HG02798 (cell line): ENCODE measurements around the gene TSPAN14.
"Not testable (repeated sequence)": the region's sequence is repeated elsewhere in the genome, so short reads cannot be mapped to it uniquely, and the experiment has no call there.

ENCODE experiments used
- ATAC-seq: cut with Tn5 transposase; IDR thresholded peaks from one replicate; pipeline ENCODE4 v1.9.1; 2021; ENCODE audit warnings: mild to moderate bottlenecking; ENCODE audit not compliant: unreplicated experiment, poor library complexity

Gene TSPAN14, protein sequence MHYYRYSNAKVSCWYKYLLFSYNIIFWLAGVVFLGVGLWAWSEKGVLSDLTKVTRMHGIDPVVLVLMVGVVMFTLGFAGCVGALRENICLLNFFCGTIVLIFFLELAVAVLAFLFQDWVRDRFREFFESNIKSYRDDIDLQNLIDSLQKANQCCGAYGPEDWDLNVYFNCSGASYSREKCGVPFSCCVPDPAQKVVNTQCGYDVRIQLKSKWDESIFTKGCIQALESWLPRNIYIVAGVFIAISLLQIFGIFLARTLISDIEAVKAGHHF

DNA sequence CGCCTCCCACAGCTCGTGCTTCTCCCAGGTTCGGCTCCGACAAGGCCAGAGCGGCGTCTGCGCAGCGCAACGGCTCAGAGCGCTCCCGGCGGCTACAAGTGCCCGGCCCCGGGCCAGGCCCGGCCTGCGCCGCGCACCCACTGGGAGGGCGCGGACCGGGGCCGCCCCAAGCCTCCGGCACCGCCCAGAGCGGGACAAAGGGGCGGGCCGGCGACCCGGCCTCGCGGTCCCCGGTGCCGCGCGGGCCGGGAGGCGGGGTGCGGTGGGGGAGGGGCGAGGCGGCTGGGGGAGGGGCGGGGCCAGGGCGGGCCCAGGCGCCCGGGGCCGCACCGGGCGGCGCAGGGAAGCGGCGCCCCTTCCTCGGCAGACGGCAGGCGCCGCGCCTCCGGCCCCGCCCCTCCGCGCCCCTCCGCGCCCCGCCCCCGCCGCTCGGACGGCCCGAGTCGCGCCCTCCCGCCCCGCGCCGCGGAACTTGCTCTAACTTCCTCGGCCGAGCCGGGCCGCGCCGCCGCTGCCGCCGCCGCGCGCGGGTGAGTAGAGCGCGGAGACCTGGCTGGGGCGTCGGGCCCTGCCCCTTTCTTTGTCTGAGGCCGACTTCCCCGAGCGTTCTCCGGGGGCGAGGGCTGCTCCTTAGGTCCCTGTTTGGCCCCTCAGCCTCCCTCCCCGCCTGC, at the start of gene TSPAN14:
TSS of gene TSPAN14 (plus strand) at position 469 of the 671 bp plus-strand sequence. CDS start 34,924 bp downstream, outside the sequence.
- ATAC-seq: peak; percentile 80

DNA sequence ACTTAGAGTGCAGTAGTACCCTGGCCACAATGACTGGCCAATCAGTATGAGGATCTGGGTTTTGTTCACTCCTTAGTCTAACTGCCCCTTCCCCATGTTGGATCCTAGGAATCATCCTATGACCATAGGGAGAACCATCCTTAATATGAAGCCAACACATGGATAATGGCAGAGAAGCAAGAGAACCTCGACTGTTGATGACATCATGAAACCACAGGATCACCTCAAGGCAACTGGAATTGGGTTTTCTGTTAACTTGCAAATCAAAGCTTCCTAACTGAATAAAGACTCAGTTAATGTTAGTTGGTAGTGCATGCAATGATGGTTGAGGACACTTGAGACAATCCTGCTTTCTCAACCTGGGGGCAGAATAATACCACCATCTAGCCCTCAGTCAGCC, 49.1 kb upstream of the TSPAN14 start:
- ATAC-seq: no peak

DNA sequence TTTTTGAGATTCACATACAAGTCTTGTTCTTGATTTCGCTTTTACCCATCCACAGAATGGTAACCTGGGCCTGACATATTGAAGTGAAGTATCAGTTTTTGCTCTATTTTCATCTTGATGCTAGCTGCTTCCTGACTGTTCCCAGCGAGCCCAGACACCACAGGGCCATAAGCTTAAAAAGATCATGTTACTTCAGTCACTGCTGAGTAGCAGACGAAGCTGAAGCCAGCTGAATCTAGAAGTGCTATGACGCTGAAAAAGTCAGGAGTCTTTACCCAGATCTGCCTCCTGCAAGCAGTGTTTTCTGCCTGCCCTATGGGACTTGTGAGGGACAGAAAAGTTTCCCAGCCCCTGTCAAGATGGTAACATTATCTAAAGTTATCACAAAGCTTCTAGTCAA, 48.5 kb upstream of the TSPAN14 start:
- no peak for ATAC-seq

DNA sequence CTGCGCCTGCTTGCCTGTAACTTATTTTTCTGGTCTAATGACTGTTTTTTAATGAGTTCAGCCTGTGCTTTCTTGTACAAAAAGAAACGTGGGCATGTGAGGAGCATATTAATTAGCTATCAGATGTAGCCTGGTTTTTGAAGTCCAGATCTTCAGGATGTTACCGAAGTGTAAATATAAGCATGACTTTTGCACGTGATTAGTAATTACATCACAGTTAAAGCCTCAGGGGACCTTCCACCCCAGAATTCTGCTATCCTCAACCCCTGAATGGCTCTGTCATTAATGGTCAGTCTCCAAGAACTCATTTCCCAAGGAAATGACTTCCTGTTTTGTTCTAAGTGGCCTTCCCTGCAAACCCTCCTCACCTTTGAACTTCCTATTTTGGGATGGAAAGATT, 47.9 kb upstream of the TSPAN14 start:
- ATAC-seq: no peak

DNA sequence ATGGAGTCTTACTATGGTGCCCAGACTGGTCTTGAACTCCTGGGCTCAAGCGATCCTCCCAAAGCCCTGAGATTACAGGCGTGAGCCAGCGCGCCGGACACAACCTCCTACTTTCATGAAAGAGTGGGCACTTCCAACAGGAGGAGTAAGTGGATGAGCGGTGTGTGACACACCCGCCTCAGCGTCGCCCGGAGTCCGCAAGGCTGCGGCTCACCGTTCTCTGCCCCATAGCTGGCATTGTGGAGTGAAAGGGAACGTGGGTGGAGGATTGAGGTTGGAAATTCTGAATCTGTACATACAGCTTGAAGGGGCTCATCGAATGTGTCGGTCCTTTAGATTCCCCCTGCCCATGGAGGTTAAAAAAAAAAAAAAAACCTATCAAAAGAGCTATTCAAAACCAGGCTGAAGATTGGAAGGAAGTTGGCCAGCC, 46.3 kb upstream of the TSPAN14 start:
- ATAC-seq: peak; percentile 22

DNA sequence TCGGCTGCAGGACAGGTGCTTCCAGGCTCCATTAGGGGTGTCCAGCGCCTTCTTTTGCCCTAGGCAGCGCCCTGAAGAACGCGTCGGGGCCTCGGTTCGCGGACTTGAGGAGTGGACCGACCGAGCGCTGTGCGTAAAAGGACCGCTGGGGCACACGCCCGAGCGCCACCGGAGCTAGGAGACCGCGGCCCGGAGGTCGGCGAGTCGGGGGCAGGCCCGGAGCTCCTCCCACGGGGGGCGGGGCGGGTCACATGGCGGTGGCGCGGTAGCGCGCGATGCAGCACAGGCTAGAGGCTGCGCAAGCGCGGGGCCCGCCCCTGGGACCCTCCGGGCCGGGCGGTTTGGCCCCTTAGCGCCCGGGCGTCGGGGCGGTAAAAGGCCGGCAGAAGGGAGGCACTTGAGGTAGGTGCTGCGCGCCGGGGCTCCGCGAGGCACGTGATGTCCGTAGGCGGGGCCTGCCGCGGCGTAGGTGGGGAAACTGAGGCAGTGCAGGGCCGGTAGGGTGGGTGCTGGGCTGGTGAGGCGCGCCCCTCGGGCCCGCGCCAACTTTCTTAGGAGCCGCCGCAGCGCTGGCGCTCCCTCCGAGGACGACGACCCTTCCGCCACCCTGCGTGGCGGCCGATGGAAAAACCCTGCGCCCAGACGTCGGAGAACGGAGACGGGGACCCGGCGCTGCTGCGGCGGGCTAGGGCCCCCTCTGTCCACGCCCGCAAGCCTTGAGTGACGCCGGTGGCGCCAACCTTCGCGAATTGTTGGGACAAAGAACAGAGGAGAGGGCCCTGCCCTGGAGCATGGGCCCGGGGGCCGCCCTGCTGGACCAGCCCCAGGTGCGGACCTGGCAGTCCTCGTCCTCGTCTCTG, 45.6 kb upstream of the TSPAN14 start, which contains the start of gene PRXL2A:
TSS of gene PRXL2A (plus strand) at position 310 of the 860 bp plus-strand sequence. CDS start 11,917 bp downstream, outside the sequence.
- ATAC-seq: peak; percentile 96

DNA sequence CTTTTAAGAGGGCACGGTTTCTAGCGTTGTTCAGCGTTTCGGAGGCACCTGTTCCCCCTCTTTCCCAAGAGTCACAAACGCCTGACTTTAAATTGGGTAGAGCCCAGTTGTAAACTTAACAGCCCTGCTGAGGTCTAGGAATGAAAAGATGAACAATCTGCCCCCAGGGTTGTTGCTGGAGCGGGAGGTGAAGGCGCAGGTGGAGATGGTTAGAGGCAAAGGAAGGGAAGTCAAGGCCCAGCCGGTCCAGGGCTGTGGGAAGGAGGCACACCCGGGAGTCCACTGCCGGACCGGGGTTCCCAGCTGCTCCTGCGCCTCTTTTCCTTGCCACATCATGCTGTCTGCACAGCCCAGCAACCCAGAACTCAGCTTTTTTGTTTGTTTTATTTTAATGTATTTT, 45.0 kb upstream of the TSPAN14 start:
- ATAC-seq: no peak

DNA sequence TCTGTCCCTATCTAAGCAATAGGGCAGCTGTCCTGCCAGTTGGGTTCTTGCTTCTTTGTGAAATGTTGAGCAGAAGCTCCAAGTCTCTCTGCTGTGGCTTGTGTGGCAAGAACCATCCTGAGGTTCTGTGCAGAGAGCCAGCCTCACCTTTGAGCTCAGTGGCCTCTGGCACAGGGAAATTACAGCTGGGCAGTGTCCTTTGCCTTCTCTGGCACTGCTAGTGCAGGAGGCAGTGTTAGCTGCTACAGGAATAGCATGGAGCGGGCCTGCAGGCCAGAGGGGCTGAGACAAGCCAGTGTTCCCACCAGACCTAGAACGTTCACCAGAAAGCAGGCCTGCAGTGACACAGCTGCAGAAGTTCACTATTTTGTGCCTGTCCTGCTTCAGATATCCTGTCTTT, 44.0 kb upstream of the TSPAN14 start:
- ATAC-seq: no peak

DNA sequence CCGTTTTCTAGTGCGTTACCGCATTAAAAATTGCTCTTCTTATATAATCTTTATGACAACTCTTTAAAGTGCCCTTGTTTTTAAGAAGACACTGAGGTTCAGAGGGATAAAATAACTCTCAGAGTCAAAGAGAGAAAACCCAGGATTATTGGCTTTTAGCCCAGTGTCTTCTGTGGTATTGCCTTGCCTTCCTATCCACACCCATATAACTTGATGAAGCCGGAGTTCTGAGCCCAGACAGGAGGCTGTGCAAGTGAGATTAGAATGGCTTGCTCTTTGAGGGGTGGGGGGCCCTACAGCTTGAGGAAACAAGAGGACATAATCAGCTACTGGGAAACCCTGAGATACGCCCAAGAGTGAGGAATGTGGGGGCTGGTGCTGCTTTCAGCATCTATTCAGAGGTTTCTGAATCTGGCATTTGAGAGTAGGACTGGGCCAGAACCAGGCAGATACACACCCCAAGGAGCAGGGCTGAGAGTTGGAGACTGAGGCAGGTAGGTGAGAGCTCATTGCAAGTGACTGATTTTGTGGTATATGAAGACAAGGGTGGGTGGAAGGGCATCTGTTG, 43.4 kb upstream of the TSPAN14 start:
- ATAC-seq: no peak

DNA sequence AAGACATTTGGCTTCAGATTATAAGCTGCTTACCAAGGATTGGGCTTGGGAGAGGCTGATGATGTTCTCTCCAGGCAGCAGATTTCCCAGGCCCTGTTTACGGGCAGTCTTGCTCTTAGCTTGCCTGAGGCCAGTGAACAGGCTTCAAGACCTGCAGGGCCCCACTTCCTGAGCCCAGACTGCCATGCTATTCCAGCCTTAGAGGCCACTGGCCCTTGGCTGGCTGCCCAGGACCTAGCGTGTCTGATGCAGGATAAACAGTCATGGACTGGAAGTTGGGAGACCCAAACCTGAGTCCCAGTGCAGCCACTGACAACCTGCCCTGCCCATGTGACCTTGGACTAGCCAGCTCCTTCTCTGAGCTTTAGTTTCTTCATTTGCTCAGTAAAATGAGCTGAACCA, 42.8 kb upstream of the TSPAN14 start:
- no peak for ATAC-seq

DNA sequence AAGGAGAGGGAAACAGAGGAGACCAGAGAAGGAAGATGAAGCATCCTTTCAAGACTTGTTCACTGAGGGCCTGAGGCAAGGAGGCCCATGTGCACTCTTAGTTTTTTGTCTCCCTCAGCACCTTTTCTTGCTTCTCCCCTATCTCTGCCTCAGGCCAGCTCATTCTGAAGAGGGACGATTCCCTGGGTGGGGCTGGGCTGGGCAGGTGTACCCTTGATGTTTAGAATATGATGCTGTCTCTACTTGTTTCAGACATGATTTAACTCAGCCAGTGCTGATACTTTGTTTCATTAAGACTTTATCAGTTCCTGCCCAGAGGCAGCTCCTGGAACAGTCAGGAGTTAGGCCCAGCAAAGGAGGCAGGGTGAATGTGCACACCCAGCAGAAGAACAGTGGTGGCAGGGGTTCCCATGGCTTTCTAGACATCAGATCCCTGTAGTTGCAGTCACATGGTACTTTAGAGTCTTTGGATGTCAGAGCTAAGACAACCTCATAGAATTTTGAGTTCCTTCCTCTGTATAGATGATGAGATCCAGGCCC, 42.4 kb upstream of the TSPAN14 start:
- no peak for ATAC-seq

DNA sequence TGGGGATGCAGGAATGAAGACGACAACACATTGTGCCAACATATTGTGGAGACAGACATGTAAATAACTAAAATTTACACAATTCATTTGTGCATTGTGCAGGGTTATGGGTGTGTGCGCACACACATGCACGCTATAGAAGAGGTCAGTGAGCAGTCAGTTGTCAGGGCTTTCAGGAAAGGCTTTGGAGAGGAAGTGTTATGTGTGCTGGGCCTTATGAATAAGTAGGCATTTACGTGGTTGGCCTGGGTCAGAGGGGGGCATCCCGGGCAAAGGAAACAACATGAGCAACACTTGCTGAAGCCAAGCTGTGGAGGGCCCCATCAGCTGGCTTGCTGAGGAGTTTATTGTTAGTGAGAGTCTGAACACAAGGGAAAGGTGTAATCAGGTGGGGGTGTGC, 41.6 kb upstream of the TSPAN14 start:
- ATAC-seq: no peak

DNA sequence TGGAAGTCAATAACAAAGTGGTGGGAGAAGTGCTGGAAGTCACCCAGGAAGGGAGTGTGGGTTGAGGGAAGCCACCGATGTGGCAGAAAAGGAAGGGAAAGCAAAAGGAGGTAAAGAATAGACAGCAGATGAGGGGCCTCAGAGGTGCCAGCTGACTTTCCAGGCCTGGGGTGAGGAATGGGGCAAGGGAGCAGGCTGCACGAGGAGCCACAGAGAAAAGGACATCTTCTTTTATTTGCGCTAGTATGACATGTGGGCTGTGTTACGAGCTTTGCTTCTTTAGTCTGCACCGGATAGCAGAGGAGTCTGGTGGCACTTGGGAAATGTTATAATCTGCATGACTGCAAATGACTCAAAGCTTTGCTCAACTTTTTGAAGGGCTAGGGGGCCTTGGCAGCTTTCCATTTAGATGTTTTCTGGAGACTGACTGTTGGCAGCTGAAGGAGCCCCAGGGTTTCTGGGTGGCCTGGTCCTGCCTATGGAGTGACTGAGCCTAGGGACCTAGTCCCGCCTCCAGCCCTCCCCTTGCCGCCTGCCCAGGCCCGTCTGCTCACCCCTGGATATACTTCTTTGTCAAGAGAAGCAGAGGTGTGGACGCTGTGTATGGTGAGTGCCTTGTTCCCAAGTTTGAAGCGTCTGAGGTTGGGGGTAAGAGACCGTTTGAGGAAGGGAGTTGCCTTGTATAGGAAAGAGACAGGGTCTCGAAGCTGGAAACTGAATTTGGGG, 40.7 kb upstream of the TSPAN14 start:
- no peak for ATAC-seq

DNA sequence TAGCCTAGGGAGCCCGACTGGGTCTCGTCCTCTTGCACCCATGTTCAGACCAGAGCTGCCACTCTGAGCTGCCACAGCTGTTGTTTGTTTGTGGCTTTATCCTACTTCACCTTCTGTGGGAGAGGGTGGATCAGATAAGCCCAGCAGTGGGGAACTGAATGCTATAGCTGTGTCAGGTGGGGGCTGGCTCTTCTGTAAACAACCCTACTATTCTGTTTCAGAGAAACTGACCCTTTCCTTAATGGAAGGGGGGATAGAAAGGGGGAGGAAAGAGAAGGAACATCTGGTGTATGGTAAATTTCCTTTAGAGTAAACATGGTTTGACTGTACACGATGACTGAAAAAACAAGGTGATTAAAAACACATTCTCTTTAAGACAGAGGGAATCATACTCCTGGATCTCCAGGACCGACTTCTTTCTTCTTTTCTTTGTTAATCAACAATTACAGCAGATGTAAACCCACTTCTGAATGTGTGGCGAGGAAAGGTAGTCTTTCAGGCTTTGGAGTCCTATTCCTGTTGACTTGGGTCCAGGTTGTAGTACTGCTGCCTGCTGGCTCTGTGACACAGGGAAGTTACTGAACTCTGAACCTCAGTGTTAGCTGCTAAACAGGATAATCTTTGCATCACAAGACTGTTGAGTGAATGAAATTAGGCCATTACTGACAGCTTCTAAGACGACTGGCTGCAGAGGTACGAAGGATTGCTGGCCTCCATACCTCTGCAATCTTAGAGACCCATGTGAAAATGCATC, 39.8 kb upstream of the TSPAN14 start:
- no peak for ATAC-seq

DNA sequence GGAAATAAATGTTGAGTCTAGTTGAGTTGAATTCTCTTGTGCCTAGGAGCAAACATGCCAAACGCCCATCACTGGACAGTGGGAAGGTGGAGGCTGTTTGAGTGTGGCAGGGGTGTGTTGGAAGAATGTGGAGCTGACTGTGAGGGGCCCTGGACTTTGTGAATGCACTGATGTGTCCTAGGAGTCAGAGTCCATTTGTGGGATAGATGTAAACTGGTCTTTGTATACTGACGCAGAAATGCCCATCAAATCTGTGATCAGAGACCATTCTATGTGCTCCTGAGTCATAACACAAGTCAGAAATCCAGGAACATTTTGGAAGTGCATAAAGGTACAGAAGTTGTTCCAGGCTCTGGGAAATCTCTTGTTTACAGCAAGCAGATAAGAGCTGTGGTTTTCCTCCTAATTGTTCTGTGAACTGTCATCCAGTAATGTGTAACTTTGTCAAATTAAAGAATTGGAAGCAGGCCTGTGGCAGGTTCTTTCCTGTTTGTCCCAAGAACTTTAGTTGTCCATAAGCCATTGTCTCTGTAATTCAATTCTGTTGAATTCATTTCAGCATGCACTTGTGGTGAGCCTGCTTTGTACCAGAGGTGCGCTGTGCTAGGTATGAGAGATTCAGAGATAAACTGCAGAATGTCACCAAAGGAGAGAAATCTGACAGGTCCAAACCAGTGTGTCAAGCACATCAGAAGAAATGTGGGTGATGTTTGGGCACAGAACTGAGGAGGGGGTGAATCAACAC, 38.2 kb upstream of the TSPAN14 start:
- no peak for ATAC-seq

DNA sequence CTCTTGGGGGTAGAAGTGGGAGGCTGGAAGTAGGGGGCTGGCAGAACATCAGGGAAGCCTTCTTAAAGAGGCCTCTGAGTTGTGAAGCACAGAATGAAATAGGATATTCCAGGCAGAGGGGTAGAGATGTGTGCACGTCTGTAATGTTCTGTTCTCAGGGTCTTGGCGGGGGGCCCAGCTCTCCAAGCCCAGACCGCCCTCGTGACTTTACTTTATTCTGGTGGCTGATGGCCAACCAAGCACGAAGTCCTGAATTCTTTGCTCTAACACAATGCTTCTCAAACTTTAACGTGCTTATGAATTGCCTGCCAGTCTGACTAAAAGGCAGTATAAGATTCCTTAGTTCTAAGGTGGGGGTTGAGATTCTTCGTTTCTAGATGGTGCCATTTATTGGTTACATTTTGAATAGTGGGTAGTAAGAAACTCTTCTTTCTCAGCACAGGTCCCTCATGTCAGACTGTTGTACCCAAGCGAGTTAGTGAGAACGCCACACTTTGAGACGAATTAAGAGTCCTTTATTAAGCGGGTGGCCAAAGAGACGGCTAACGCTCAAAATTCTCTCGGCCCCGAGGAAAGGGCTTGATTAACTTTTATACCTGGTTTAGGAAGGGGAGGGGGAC, 37.5 kb upstream of the TSPAN14 start:
- no peak for ATAC-seq

DNA sequence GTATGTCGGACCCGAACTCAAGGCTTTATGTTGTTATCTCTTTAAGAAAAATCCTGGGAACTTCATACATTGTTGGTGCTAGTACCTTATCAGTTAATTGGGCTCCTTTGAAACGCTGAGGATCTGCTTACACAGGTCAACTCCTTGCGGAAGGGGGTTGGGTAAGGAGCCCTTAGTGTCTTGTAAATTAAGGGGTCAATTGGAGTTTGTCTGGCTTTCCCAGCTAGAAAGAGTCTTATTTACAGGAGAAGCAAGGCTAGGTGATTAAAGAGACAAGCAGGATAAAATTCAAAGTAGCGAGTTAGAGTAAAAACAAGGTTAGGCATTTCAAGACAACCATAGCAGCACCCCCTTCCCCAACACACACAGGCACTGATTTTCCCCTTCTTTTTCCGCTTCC, 36.9 kb upstream of the TSPAN14 start:
- ATAC-seq: not testable (repeated sequence)
